Astrocyte of the spinal cord (primary cell): Measurements from ENCODE around the gene NHLRC4.

Source experiments
- DNase-seq: peaks from one replicate; pipeline ENCODE4 v3.0.0; 2011; ENCODE audit warnings: low read depth, low spot score
- H3K4me3 ChIP-seq: 2 replicates; pipeline ENCODE4 v1.5.1; 2011; ENCODE audit warnings: low read depth, mild to moderate bottlenecking, low read length, moderate library complexity
- CTCF ChIP-seq: IDR thresholded peaks from 2 replicates; pipeline ENCODE4 v1.5.1; 2012; ENCODE audit warnings: low read depth, mild to moderate bottlenecking, low read length, inconsistent platforms
- in situ Hi-C: cut with HindIII; loops from 2 replicates; pipeline ENCODE4 v1.10.0; 2017; ENCODE audit warnings: low sequenced_read_pairs

The NHLRC4 gene

DNA sequence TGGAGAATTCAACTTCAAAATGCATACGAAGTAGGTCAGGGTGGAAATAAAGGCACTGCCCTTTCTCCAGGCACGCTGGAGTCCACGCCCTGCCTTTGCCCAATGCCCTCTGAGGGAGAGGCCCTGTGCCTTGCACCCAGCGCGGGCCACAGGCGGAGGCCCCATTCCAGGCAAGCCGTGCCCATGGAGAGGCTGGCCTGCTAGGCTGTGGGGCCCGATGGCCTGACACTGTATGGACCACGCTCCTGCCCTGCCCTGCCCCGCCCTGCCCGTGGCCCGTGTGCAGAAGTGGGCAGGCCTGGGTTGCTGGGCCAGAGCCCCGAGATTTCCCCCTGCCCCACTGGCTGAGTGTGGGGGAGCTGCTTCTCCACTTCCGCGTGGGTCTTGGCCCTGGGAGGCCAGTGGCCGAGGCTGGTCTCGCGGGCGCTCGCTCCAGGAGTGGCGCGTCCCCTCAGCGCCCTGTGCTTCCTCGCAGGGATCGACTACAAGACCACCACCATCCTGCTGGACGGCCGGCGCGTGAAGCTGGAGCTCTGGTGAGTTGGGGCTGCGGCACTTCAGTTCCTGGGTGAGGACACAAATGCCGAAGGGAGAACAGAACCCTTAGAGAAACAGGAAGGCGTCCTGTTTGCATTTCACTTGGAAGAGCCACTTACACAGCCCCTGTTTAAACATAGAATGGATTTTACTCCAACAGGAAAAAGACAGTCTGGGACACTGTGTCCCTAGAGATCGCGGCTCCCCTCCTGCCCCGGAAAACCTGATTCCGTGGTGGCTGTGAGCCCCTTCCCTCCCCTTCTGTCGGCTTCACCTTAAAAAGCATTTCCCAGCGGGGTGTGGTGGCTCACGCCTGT is 50.2 kb downstream of the NHLRC4 start:
- H3K4me3 ChIP-seq = no peak overlapping the region
- TF ChIP-seq CTCF = no peak
- no peak for DNase-seq
- in situ Hi-C loops = no loop called here

DNA sequence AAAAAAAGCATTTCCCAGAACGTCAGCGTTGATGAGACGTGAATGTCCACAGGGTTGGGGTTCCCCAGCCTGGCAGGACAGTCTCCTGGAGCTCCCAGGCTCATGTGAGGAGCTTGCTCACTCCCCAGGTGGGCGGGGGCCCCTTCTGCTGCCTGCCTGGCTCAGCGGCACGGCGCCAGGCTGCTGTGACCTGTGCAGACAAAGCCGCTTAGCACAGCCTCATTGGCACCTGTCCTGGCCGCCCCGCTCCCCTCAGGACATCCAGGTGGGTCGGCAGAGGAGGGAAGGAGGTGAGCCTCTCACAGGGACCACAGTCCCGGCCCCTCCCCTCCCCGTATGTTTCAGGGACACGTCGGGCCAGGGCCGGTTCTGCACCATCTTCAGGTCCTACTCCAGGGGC is 51.0 kb downstream of the NHLRC4 start:
- in situ Hi-C loops = no loop called here
- DNase-seq = no peak
- TF ChIP-seq CTCF = no peak

More for the DNA sequence above, 51.0 kb downstream of the NHLRC4 start:
- no peak overlapping the region for H3K4me3 ChIP-seq
